Measurements from ENCODE around the gene OR10G7. TPM values are rescaled to one million over a fixed set of nuclear protein-coding genes. Genes with fewer than 3 reads are reported as not detected.

Gene OR10G7
- total RNA-seq, 1 experiment from 2014 or later = not detected

- no TSS peak for BruUV-seq (replicated peaks)
These were observed 27.5 kb upstream of the OR10G7 start for GRCh38 chr11:124068601-124069110.

DNA sequence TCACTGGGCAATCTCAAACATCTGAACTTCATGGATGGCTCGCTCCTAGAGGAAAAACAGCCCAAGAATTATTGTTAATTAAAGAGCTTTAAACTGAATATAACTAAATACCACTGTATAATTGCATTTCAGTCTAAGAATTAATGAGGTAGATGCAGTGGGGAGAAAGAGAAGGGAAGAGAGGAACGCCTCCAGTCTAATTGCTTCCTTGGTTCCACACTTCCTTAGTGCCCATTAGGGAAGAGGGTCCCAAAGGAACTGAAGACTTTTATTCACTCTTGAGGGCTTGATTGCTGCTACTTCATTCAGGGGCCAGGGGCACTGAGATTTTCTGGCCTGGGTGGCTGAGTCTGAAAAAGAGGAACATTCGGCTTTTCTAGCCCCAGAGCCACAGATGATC, 11.8 kb upstream of the OR10G7 start:
- DNase-seq = no peak

More at GRCh38 chr11:124068601-124069110, 27.5 kb upstream of the OR10G7 start:
- ChIA-PET POLR2A (ENCODE audit: unreplicated experiment) (no interaction called here), CTCF (no interaction called here)
- ATAC-seq (no peak), DNase-seq (no peak)
- intact Hi-C loops (cut with micrococcal nuclease) = no loop called here
- Histone ChIP-seq H3K9ac (ENCODE audit: low read length) (no peak overlapping the region), H3K79me2 (ENCODE audit: low read length) (no peaks in the 10 kb centered on the region), H3K27ac (ENCODE audit: low read length) (no peak overlapping the region), H2AFZ (ENCODE audit: low read length) (no peak overlapping the region), H3K36me3 (ENCODE audit: low read depth, low read length) (no peaks in the 10 kb centered on the region), H4K20me1 (ENCODE audit: low read length) (no peaks in the 10 kb centered on the region), H3K4me1 (ENCODE audit: insufficient read depth, low read length) (no peaks in the 10 kb centered on the region), H3K27me3 (ENCODE audit: low read length) (peaks cover 57% of the 10 kb centered on the region), H3K4me2 (ENCODE audit: low read length) (no peak overlapping the region), H3K4me3 (ENCODE audit: low read length) (no peak overlapping the region), H3F3A (ENCODE audit: low read length, unreplicated experiment) (no peaks in the 10 kb centered on the region), H3K9me2 (replicated peaks; ENCODE audit: low read length) (no peaks in the 10 kb centered on the region), H3K9me3 (ENCODE audit: low read length) (no peaks in the 10 kb centered on the region)
- TF ChIP-seq, protein P1, sequence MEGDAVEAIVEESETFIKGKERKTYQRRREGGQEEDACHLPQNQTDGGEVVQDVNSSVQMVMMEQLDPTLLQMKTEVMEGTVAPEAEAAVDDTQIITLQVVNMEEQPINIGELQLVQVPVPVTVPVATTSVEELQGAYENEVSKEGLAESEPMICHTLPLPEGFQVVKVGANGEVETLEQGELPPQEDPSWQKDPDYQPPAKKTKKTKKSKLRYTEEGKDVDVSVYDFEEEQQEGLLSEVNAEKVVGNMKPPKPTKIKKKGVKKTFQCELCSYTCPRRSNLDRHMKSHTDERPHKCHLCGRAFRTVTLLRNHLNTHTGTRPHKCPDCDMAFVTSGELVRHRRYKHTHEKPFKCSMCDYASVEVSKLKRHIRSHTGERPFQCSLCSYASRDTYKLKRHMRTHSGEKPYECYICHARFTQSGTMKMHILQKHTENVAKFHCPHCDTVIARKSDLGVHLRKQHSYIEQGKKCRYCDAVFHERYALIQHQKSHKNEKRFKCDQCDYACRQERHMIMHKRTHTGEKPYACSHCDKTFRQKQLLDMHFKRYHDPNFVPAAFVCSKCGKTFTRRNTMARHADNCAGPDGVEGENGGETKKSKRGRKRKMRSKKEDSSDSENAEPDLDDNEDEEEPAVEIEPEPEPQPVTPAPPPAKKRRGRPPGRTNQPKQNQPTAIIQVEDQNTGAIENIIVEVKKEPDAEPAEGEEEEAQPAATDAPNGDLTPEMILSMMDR (conservative IDR thresholded peaks at IDR 0.05; ENCODE audit: low read depth, low read length) = no peak
- TF ChIP-seq EZH2 (IDR thresholded peaks at IDR 0.05; ENCODE audit: low read length, unreplicated experiment) (no peak), EZH2phosphoT487 (IDR thresholded peaks at IDR 0.05; ENCODE audit: borderline replicate concordance, low read length) (no peak)

DNA sequence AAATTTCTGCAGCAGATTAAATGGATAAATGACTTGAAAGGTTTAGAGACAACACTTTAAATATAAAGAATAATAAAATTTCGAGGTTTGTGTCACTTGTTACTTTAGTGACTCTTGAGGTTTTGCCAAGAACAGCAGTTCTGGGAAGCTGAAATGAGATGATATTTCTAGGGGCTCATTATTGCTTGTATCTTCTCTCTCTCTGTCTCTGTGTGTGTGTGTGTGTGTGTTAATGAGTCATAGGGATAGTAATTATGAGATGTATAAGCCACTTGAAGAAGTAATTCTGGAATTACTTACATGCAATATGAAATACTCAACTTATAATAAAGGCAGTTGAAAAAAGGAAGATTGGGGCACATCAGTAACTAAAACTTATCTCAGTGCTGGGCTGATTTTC, 9.6 kb upstream of the OR10G7 start:
- ChIA-PET POLR2A (ENCODE audit: unreplicated experiment) (no interaction called here), CTCF (no interaction called here)
- intact Hi-C loops (cut with micrococcal nuclease) = no loop called here
- ATAC-seq (no peak), DNase-seq (no peak)
- no peak overlapping the region for H3K27ac ChIP-seq (ENCODE audit: low read length)
- H3K4me2 ChIP-seq (ENCODE audit: low read length) = no peak overlapping the region
- H4K20me1 ChIP-seq (ENCODE audit: low read length) = no peaks in the 10 kb centered on the region
- H3K4me3 ChIP-seq (ENCODE audit: low read length) = no peak overlapping the region
- H3F3A ChIP-seq (ENCODE audit: low read length, unreplicated experiment) = no peaks in the 10 kb centered on the region
- TF ChIP-seq EZH2phosphoT487 (IDR thresholded peaks at IDR 0.05; ENCODE audit: borderline replicate concordance, low read length) (no peak), EZH2 (IDR thresholded peaks at IDR 0.05; ENCODE audit: low read length, unreplicated experiment) (no peak)
- TF ChIP-seq, protein P1 (conservative IDR thresholded peaks at IDR 0.05; ENCODE audit: low read depth, low read length) = no peak
- H3K79me2 ChIP-seq (ENCODE audit: low read length) = no peaks in the 10 kb centered on the region
- no TSS peak for BruUV-seq (replicated peaks)
- H3K4me1 ChIP-seq (ENCODE audit: insufficient read depth, low read length) = no peaks in the 10 kb centered on the region
- H3K9me2 ChIP-seq (replicated peaks; ENCODE audit: low read length) = no peaks in the 10 kb centered on the region
- peaks cover 71% of the 10 kb centered on the region for H3K27me3 ChIP-seq (ENCODE audit: low read length)
- no peak overlapping the region for H2AFZ ChIP-seq (ENCODE audit: low read length)
- H3K9ac ChIP-seq (ENCODE audit: low read length) = no peak overlapping the region
- H3K36me3 ChIP-seq (ENCODE audit: low read depth, low read length) = no peaks in the 10 kb centered on the region
- H3K9me3 ChIP-seq (ENCODE audit: low read length) = no peaks in the 10 kb centered on the region

More for the DNA sequence above, 11.8 kb upstream of the OR10G7 start:
- H3K27ac ChIP-seq (ENCODE audit: low read length) = no peak overlapping the region
- no peak for ATAC-seq
- no peak overlapping the region for H3K9ac ChIP-seq (ENCODE audit: low read length)
- no peak overlapping the region for H3K4me3 ChIP-seq (ENCODE audit: low read length)
- no peak overlapping the region for H2AFZ ChIP-seq (ENCODE audit: low read length)
- ChIA-PET CTCF (no interaction called here), POLR2A (ENCODE audit: unreplicated experiment) (no interaction called here)
- H3K4me1 ChIP-seq (ENCODE audit: insufficient read depth, low read length) = no peaks in the 10 kb centered on the region
- no TSS peak for BruUV-seq (replicated peaks)
- H4K20me1 ChIP-seq (ENCODE audit: low read length) = no peaks in the 10 kb centered on the region
- H3K4me2 ChIP-seq (ENCODE audit: low read length) = no peak overlapping the region
- intact Hi-C loops (cut with micrococcal nuclease) = no loop called here
- no peaks in the 10 kb centered on the region for H3K9me2 ChIP-seq (replicated peaks; ENCODE audit: low read length)
- TF ChIP-seq EZH2 (IDR thresholded peaks at IDR 0.05; ENCODE audit: low read length, unreplicated experiment) = no peak
- TF ChIP-seq, protein P1 (conservative IDR thresholded peaks at IDR 0.05; ENCODE audit: low read depth, low read length) = no peak
- no peak for TF ChIP-seq EZH2phosphoT487 (IDR thresholded peaks at IDR 0.05; ENCODE audit: borderline replicate concordance, low read length)
- H3K36me3 ChIP-seq (ENCODE audit: low read depth, low read length) = no peaks in the 10 kb centered on the region
- H3F3A ChIP-seq (ENCODE audit: low read length, unreplicated experiment) = no peaks in the 10 kb centered on the region
- H3K9me3 ChIP-seq (ENCODE audit: low read length) = no peaks in the 10 kb centered on the region
- peaks cover 67% of the 10 kb centered on the region for H3K27me3 ChIP-seq (ENCODE audit: low read length)
- H3K79me2 ChIP-seq (ENCODE audit: low read length) = no peaks in the 10 kb centered on the region
